ENCODE results near the gene FAF1.
"Not testable (repeated sequence)": the region's sequence is repeated elsewhere in the genome, so short reads cannot be mapped to it uniquely, and the experiment has no call there.

The FAF1 gene

GRCh38 chr1:50952566-50952965 is 7.5 kb downstream of the FAF1 start:
- not testable (repeated sequence) for DNase-seq

- no peak for DNase-seq
Measured at GRCh38 chr1:50950396-50950795, 9.7 kb downstream of the FAF1 start.

DNA sequence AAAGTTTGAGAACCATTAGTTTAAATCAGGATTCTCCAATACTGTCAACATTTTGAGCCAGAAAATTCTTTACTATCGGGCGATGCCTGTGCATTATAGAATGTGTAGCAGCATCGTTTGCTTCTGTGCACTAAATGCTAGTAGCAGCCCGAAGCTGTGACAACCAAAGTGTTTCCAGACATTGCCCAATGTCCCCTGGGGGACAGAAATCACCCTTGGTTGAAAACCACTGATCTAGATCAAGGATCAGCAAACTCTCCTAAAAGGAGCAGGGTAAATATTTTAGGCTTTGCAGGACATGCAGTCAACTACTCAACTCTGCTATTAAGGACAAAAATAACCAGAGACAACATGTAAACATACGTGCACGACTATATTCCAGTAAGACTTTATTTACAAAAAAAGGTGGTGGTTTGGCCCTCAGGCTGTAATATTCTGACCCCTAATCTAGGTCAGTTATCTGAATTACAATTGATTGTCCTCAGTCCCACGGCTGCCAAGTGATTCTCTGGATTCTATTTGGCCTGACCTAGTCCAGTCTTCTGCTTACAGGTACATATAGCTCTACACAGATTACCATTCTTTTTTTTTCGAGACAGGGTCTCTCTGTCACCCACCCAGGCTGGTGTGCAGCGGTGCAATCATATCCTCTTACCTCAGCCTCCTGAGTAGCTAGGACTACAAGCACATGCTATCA is 10.6 kb downstream of the FAF1 start:
- DNase-seq = no peak

GRCh38 chr1:50942334-50942733 is 17.7 kb downstream of the FAF1 start:
- no peak for DNase-seq

- DNase-seq = peak; percentile 6
Measured at GRCh38 chr1:50940291-50940690, 19.8 kb downstream of the FAF1 start.

GRCh38 chr1:50936321-50936720 is 23.7 kb downstream of the FAF1 start:
- no peak for DNase-seq

- not testable (repeated sequence) for DNase-seq
Measured at GRCh38 chr1:50935276-50935675, 24.8 kb downstream of the FAF1 start.

- no peak for DNase-seq
Measured at GRCh38 chr1:50934838-50935237, 25.2 kb downstream of the FAF1 start.

- DNase-seq = not testable (repeated sequence)
Measured at GRCh38 chr1:50933770-50934169, 26.3 kb downstream of the FAF1 start.

- not testable (repeated sequence) for DNase-seq
Measured at GRCh38 chr1:50932043-50932442, 28.0 kb downstream of the FAF1 start.

DNA sequence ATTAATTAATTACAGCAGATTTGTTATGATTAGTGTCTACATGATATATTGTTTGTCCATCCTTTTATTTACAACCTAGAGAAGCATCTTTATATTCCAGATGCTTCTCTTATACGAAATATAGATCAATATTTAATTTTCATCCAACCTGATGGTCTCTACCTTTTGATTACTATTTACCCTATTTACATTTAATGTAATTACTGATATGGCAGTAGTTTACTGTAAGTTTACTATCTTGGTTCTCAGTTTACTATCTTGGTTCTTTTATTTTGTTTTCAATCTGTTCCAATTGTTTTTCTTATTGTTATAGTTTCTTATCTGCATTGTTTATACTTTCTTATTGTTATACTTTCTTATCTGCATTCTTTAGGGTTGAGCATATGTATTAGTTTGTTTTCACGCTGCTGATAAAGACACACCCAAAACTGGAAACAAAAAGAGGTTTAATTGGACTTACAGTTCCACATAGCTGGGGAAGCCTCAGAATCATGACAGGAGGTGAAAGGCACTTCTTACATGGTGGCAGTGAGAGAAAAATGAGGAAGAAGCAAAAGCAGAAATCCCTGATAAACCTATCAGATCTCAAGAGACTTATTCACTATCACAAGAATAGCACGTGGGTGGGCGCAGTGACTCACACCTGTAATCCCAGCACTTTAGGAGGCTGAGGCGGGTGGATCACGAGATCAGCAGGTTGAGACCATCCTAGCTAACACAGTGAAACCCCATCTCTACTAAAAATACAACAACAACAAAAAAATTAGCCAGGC is 28.9 kb downstream of the FAF1 start:
- no peak for DNase-seq

DNA sequence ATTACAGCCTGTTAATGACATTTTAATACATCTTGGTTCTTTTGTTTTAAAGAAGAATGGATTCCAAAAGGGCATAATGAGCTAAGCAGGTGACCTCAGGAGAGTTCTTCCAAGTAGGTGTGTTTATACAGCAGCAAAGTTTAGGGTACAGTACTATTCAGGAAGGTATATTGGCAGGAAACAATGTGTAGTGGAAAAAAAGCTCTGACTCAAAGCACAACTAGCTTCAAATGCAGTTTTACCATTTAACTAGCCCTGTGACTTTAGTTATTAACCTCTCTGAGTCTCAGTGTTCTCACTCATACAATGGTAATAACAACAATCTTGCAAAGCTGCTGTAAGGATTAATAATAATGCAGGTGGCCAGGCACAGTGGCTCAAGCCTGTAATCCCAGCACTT is 29.9 kb downstream of the FAF1 start:
- DNase-seq = no peak

DNA sequence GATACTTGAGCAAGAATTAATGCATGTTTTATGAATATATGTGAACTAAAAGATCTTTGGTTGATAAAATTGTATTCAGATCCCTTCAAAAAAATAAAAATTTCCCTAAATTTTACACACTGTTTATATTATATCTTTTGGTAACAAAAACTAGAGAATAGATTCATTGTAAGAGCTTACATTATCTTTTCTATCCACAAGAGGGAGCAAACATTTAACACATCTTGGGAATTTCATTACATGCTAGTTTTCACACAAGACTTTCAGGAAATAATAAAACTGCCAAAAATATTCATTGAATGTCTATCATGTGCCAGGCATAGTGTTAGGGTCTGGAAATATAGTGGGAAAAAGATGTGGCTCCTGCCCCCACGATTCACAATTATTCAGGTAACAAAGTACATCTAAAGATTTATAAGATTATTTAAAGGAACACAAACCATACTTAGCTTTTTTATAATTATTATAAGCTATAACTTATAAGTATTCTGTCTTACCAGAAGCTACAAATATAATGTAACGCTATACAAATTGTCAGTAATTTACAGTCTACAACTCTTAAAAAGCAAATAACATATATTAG is 30.6 kb downstream of the FAF1 start:
- peak; percentile 23 for DNase-seq

DNA sequence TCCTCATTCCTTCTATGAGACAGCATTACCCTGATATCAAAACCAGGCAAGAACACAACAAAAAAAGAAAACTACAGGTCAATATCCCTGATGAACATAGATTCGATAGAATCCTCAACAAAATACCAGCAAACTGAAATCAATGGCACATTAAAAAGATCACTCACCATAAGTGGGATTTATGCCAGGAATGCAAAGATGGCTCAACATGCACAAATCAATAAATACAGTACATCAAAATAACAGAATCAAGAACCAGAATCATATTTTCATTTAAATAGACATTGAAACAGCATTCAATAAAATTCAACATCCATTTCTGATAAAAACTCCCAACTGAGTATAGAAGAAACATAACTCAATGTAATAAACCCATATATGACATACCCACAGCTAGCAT is 36.5 kb downstream of the FAF1 start:
- DNase-seq = no peak

DNA sequence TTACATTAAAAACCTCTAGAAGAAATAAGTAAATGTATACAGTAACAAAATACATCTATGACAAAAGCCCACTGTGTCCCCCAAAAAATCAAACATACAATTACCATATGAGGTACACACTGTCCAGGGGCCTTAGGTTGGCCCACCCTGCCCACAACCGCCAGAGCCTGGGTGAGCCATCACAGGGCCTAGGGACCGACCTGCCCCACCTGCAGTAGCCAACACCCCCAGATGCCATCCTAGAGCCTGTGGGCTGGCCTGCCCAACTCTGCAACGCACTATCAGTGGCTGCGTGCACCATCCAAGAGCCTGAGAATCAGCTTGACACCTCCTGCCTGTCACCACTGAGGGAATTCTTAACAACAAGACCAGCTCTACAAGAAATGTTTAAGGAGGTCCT is 39.0 kb downstream of the FAF1 start:
- no peak for DNase-seq

DNA sequence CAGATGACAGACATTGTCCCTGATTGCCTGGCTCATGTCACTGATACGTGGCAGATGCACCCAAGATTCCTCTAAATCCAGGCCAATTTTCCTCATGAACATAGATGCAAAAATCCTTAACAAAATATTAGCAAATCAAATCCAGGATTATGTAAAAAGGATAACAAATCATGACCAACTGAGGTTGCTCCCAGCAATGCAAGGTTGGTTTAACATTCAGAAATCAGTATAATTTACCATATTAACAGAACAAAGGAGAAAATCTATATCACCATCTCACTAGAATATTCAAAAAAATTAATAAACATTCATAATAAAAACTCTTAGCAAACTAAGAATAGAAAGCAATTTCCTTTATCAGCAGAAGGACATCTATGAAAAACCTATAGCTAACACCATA is 39.7 kb downstream of the FAF1 start:
- no peak for DNase-seq

DNA sequence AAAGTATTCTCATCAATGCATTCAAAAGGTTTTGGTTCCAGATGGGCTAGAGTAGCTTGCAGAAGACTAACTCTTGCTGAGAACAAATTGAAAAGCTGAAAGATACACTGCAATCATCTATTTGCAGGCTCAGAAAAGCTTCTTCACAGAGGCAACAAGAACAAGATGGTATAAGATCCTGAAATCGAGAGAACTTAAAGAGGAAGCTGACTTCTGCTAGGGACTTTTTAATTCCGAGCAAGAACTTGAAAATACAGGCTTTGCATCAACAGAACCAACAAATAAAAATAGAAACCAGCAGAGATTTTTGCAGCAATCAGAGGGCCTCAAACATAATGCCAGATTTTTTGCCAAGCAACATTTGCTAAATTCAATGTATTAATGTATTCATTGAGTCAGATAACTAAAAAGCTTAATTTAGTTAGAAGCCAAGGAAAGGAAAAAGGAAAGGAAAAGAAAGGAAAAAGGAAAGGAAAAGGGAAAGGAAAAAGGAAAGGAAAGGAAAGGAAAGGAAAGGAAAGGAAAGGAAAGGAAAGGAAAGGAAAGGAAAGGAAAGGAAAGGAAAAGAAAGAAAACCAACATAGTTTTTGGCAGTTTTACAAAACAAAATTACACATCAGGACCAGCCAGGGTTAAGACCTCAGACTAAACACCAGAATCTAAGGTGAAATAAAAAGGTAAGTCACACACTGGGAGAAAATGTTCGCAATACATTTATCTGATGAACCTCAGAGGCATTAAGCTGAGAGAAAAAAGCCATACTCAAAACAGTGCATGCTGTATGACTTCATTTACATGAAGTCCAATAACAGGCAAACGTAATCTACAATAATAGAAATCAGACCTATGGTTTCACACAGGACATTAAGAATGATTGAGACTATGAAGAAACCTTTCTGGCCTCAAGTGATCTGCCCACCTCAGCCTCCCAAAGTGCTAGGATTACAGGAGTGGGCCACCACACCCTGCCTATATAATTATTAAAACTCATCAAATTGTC is 42.6 kb downstream of the FAF1 start:
- no peak for DNase-seq

GRCh38 chr1:50915621-50916020 is 44.4 kb downstream of the FAF1 start:
- no peak for DNase-seq

DNA sequence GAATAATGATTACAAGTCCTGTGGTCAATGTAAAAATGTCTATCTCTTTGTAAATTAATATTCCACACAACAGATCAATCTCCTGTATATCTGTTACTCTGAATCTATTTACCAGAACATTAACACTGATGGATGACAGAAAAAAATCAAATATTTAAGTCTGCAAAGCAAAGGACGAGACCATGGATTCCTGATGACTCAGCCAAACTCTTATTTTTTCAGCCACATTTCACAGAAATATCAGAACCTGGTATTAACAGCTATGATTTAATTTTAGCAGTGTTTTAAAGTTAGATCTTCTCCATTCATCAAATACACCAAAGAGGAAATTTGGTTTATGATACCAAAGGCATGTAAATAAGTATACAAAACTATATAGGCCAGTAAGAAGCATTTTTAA is 46.1 kb downstream of the FAF1 start:
- DNase-seq = no peak

DNA sequence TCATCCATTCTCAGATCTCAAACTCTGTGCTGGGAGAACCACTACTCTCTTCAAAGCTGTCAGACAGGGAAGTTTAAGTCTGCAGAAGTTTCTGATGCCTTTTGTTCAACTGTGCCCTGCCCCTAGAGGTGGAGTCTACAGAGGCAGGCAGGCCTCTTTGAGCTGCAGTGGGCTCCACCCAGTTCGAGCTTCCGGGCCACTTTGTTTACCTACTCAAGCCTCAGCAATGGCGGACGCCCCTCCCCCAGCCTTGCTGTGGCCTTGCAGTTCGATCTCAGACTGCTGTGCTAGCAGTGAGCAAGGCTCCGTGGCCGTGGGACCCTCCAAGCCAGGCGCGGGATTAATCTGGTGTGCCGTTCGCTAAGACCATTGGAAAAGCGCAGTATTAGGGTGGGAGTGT is 49.7 kb downstream of the FAF1 start:
- not testable (repeated sequence) for DNase-seq

DNA sequence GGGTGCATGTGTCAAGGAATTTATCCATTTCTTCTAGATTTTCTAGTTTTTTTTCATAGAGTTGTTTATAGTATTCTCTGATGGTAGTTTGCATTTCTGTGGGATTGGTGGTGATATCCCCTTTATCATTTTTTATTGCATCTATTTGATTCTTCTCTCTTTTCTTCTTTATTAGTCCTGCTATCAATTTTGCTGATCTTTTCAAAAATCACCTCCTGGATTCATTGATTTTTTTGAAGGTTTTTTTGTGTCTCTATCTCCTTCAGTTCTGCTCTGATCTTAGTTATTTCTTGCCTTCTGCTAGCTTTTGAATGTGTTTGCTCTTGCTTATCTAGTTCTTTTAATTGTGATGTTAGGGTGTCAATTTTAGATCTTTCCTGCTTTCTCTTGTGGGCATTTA is 52.5 kb downstream of the FAF1 start:
- DNase-seq = not testable (repeated sequence)

- DNase-seq = not testable (repeated sequence)
Measured at GRCh38 chr1:50906050-50906449, 54.0 kb downstream of the FAF1 start.

GRCh38 chr1:50902419-50902818 is 57.6 kb downstream of the FAF1 start:
- no peak for DNase-seq

All from NCI-H1105 (cell line).